MM.1S (cell line): Measurements from ENCODE around the gene CBX5.

ENCODE experiments used
- CTCF ChIP-seq: fragments of 300-600 bp; sonication (generic); IDR thresholded peaks from 2 replicates; pipeline ENCODE4 v1.5.1; 2016; ENCODE audit warnings: antibody characterized with exemption, low read length, mixed read lengths
- EZH2 ChIP-seq: fragments of 300-600 bp; sonication (generic); optimal IDR thresholded peaks from 2 replicates; pipeline ENCODE3; 2017; ENCODE audit warnings: low read depth, mild to moderate bottlenecking, antibody characterized with exemption, low read length, mixed read lengths

- no peak for TF ChIP-seq CTCF
- no peak for TF ChIP-seq EZH2
Observed at GRCh38 chr12:54222609-54223008, 57.3 kb downstream of the CBX5 start.
